AG09309 (cell line): ENCODE results near the gene ZNF317.

ENCODE experiments used
- DNase-seq: peaks from one replicate; pipeline ENCODE4 v3.0.0-alpha.2; 2010; ENCODE audit warnings: low read depth
- H3K4me3 ChIP-seq: 2 replicates; pipeline ENCODE4 v1.5.1; 2011; ENCODE audit warnings: mild to moderate bottlenecking, low read depth, low read length, moderate library complexity; ENCODE audit not compliant: control insufficient read depth
- CTCF ChIP-seq: IDR thresholded peaks from 2 replicates; pipeline ENCODE4 v1.5.1; 2011; ENCODE audit warnings: mild to moderate bottlenecking, low read depth, low read length, inconsistent platforms; ENCODE audit not compliant: insufficient read depth, control insufficient read depth; ENCODE audit errors: missing control alignments

Gene ZNF317

GRCh38 chr19:9165261-9165660 is 25.1 kb downstream of the ZNF317 start:
- no peak overlapping the region for H3K4me3 ChIP-seq
- no peak for TF ChIP-seq CTCF
- DNase-seq: no peak

- no peak for TF ChIP-seq CTCF
- no peak overlapping the region for H3K4me3 ChIP-seq
- DNase-seq: no peak
Measured at GRCh38 chr19:9166846-9167245, 26.6 kb downstream of the ZNF317 start.

- H3K4me3 ChIP-seq: no peak overlapping the region
- no peak for DNase-seq
- TF ChIP-seq CTCF: no peak
Measured at GRCh38 chr19:9171393-9171991, 31.3 kb downstream of the ZNF317 start.

GRCh38 chr19:9175326-9175725 is 35.1 kb downstream of the ZNF317 start:
- TF ChIP-seq CTCF: no peak
- no peak for DNase-seq
- H3K4me3 ChIP-seq: no peak overlapping the region

GRCh38 chr19:9178901-9179300 is 38.7 kb downstream of the ZNF317 start, which contains the start of gene OR7D2:
Gene OR7D2 (plus strand): TSS chr19:9178979. CDS start chr19:9185782, 6,803 bp downstream.
- no peak within 1 kb of the TSS for H3K4me3 ChIP-seq
- DNase-seq: no peak
- no peak for TF ChIP-seq CTCF

GRCh38 chr19:9183000-9183399 is 42.8 kb downstream of the ZNF317 start:
- no peak for TF ChIP-seq CTCF
- DNase-seq: no peak
- no peak overlapping the region for H3K4me3 ChIP-seq

- no peak for TF ChIP-seq CTCF
- no peak for DNase-seq
- no peak overlapping the region for H3K4me3 ChIP-seq
Measured at GRCh38 chr19:9187191-9187590, 47.0 kb downstream of the ZNF317 start.
